A549 (cell line): ENCODE measurements around the gene SAMD10. TPM values are rescaled to one million over a fixed set of nuclear protein-coding genes. Genes with fewer than 3 reads are reported as not detected.

Experiments
- ATAC-seq, 2 experiments: fragments of 200-7000 bp in 1 of 2; fragments of >200 bp in 1 of 2; cut with Nextera tagmentation in 1 of 2; cut with Tn5 transposase in 1 of 2; 3 replicates each; pipeline versions ENCODE4 v1.8.0 to v1.9.1; 2018 to 2020; ENCODE audit warnings: mild to moderate bottlenecking in 1 of 2, moderate library complexity in 1 of 2
- CTCF ChIA-PET: fragments of 300-600 bp; sonication (Branson Sonifier 250); formaldehyde crosslinking; extraction: SDS; loops from one replicate; lab custom pipeline; 2021; ENCODE audit warnings: antibody characterized with exemption, inconsistent platforms; lab: Yijun Ruan, JAX
- POLR2A ChIA-PET: fragments of 350-600 bp; formaldehyde crosslinking; extraction: SDS; loops from one replicate; lab custom pipeline; 2021; ENCODE audit warnings: antibody characterized with exemption, inconsistent platforms; lab: Yijun Ruan, JAX
- DNase-seq, 2 experiments: peaks; one replicate each; pipeline versions ENCODE4 v3.0.0 to v3.0.0-alpha.2; 2011 to 2016; ENCODE audit warnings: low read depth in 1 of 2, low spot score in 1 of 2
- FAIRE-seq: peaks from 2 replicates; lab custom pipeline; 2011; peaks lifted over from hg19 to GRCh38; lab: Jason Lieb, UNC
- H3K27ac ChIP-seq, 2 experiments: fragments of >200 bp; sonication (Bioruptor Twin); formaldehyde crosslinking; 3 replicates each; pipeline ENCODE4 v1.5.1; 2016 to 2017
- H3K4me1 ChIP-seq: fragments of >200 bp; sonication (Bioruptor Twin); formaldehyde crosslinking; 3 replicates; pipeline ENCODE4 v1.6.1; 2016
- H3K4me2 ChIP-seq: fragments of >200 bp; sonication (Bioruptor Twin); formaldehyde crosslinking; 3 replicates; pipeline ENCODE4 v1.6.1; 2016
- H3K4me3 ChIP-seq: fragments of >200 bp; sonication (Bioruptor Twin); formaldehyde crosslinking; 3 replicates; pipeline ENCODE4 v1.5.1; 2016
- H3K9me3 ChIP-seq: fragments of >200 bp; sonication (Bioruptor Twin); formaldehyde crosslinking; 3 replicates; pipeline ENCODE4 v1.6.1; 2016
- CBX8 ChIP-seq: fragments of 200-600 bp; sonication (generic); IDR thresholded peaks from 2 replicates; pipeline ENCODE4 v1.6.1; 2016
- CEBPB ChIP-seq, 2 experiments: fragments of >200 bp in 1 of 2; sonication (Bioruptor Twin) in 1 of 2; formaldehyde crosslinking in 1 of 2; IDR thresholded peaks; 2 replicates each; pipeline ENCODE4 v1.6.1; 2012 to 2016
- CHD2 ChIP-seq: fragments of 150-350 bp; IDR thresholded peaks from 2 replicates; pipeline ENCODE4 v1.6.1; 2014; ENCODE audit warnings: low read length; ENCODE audit not compliant: partially characterized antibody
- CTCF ChIP-seq: fragments of >200 bp; sonication (Bioruptor Twin); formaldehyde crosslinking; IDR thresholded peaks from 3 replicates; pipeline ENCODE4 v1.5.1; 2016
- E2F6 ChIP-seq: IDR thresholded peaks from 2 replicates; pipeline ENCODE4 v1.6.1; 2012; ENCODE audit warnings: low read depth, borderline replicate concordance
- EP300 ChIP-seq, 2 experiments: fragments of >200 bp; sonication (Bioruptor Twin); formaldehyde crosslinking; IDR thresholded peaks; 2 replicates in 1 of 2; 3 replicates in 1 of 2; pipeline ENCODE4 v1.6.1; 2016 to 2017
- ESRRA ChIP-seq: fragments of 150-350 bp; IDR thresholded peaks from 2 replicates; pipeline ENCODE4 v1.6.1; 2014; ENCODE audit warnings: mild to moderate bottlenecking, low read length, borderline replicate concordance
- FOSL2 ChIP-seq, 2 experiments: fragments of 450-650 bp in 1 of 2; fragments of >200 bp in 1 of 2; sonication (Bioruptor Twin) in 1 of 2; formaldehyde crosslinking; IDR thresholded peaks; 2 replicates each; pipeline versions ENCODE4 v1.5.0 to v1.6.1; 2016 to 2020; ENCODE audit warnings: mild to moderate bottlenecking in 1 of 2, moderate library complexity in 1 of 2
- HEYL ChIP-seq: fragments of 250-450 bp; sonication (Bioruptor Pico); IDR thresholded peaks from 2 replicates; pipeline ENCODE4 v1.8.0; 2021; ENCODE audit warnings: mild to moderate bottlenecking, moderate library complexity
- HMGXB4 ChIP-seq: fragments of 250-450 bp; sonication (Bioruptor Pico); IDR thresholded peaks from 2 replicates; pipeline ENCODE4 v1.5.0; 2021; ENCODE audit warnings: mild to moderate bottlenecking, moderate library complexity, borderline replicate concordance
- HOXB13 ChIP-seq: fragments of 250-450 bp; sonication (Bioruptor Pico); IDR thresholded peaks from 2 replicates; pipeline ENCODE4 v1.5.0; 2020; ENCODE audit warnings: low read depth, mild to moderate bottlenecking, moderate library complexity
- HOXB5 ChIP-seq: fragments of 250-450 bp; sonication (Bioruptor Pico); IDR thresholded peaks from 2 replicates; pipeline ENCODE4 v1.5.0; 2020; ENCODE audit warnings: mild to moderate bottlenecking, moderate library complexity
- JUN ChIP-seq, 2 experiments: fragments of >200 bp; sonication (Bioruptor Twin); formaldehyde crosslinking; IDR thresholded peaks; 2 replicates in 1 of 2; 3 replicates in 1 of 2; pipeline ENCODE4 v1.6.1; 2016 to 2017
- KDM1A ChIP-seq: fragments of 200-600 bp; sonication (generic); IDR thresholded peaks from 2 replicates; pipeline ENCODE4 v1.6.1; 2016; ENCODE audit warnings: low read depth, mild to moderate bottlenecking
- MAZ ChIP-seq: fragments of 150-350 bp; IDR thresholded peaks from 2 replicates; pipeline ENCODE4 v1.6.1; 2014; ENCODE audit warnings: antibody characterized with exemption, low read depth, low read length, borderline replicate concordance
- NFE2L2 ChIP-seq: fragments of 150-350 bp; conservative IDR thresholded peaks from 2 replicates; pipeline ENCODE4 v1.6.1; 2014; ENCODE audit warnings: low read length
- PBX3 ChIP-seq: IDR thresholded peaks from 2 replicates; pipeline ENCODE4 v1.6.1; 2012
- PHF8 ChIP-seq: fragments of 200-600 bp; sonication (generic); IDR thresholded peaks from 2 replicates; pipeline ENCODE4 v1.6.1; 2016; ENCODE audit warnings: low read depth, mild to moderate bottlenecking, antibody characterized with exemption, moderate library complexity, borderline replicate concordance
- POLR2A ChIP-seq: IDR thresholded peaks from 2 replicates; pipeline ENCODE4 v1.6.1; 2012; ENCODE audit warnings: mild to moderate bottlenecking, low read length
- SMC3 ChIP-seq: fragments of >200 bp; sonication (Bioruptor Twin); formaldehyde crosslinking; IDR thresholded peaks from 3 replicates; pipeline ENCODE4 v1.6.1; 2018; ENCODE audit warnings: inconsistent platforms
- TFCP2L1 ChIP-seq: fragments of 250-450 bp; sonication (Bioruptor Pico); IDR thresholded peaks from 2 replicates; pipeline ENCODE4 v1.5.0; 2021; ENCODE audit warnings: mild to moderate bottlenecking
- USF2 ChIP-seq: fragments of 450-650 bp; IDR thresholded peaks from 2 replicates; pipeline ENCODE4 v1.6.1; 2014; ENCODE audit warnings: antibody characterized with exemption
- ZNF302 ChIP-seq: fragments of 250-450 bp; sonication (Bioruptor Pico); IDR thresholded peaks from 2 replicates; pipeline ENCODE4 v1.9.0; 2021; ENCODE audit warnings: inconsistent platforms, mild to moderate bottlenecking, moderate library complexity
- WGBS: methylation state at CpG from one replicate; pipeline ENCODE4 v1.1.6; 2017; ENCODE audit errors: missing lambda C conversion rate; 5-methylcytosine and 5-hydroxymethylcytosine counted together
- polyA plus RNA-seq, 4 experiments: library from polyadenylated mRNA; depleted of rRNA in 3 of 4; stranded (reverse); fragments of >200 nt; fragmentation: RNase III in 1 of 4; extraction: RNeasy Plus Mini Kit Qiagen cat#74134 plus additional on column Dnase treatment in 1 of 4; gene quantifications; 2 replicates in 3 of 4; 3 replicates in 1 of 4; pipeline ENCODE4 v1.2.3, GENCODE V29; 2011 to 2017

SAMD10 gene
- polyA plus RNA-seq, 2 of the 4 experiments (the other 2 are of a cell fraction) = not detected

- DNase-seq (no peak), FAIRE-seq (no peak), ATAC-seq (no peak)
- Histone ChIP-seq H3K4me2 (no peak overlapping the region), H3K4me1 (peaks cover 46% of the 10 kb centered on the region), H3K9me3 (no peaks in the 10 kb centered on the region), H3K4me3 (no peak overlapping the region), H3K27ac (no peak overlapping the region)
- CTCF ChIA-PET = interaction anchor here (1.1 to 2.1 kb wide), 5 partner anchors 10 to 414 kb away, joined by 3 to 8 read pairs (median 4); partner anchors contain the start of gene PTK6
- 90% methylated on average over 13 of the region's 15 CpGs for WGBS
- POLR2A ChIA-PET = no interaction called here
- TF ChIP-seq HOXB13 (CRISPR knock-in tag) = no peak
- no peak for TF ChIP-seq EP300 (IDR thresholded peaks at IDR 0.05)
- no peak for TF ChIP-seq MAZ
- no peak for TF ChIP-seq HMGXB4
- TF ChIP-seq CHD2 = no peak
- no peak for TF ChIP-seq CEBPB (IDR thresholded peaks at IDR 0.05)
- TF ChIP-seq PBX3 = no peak
- no peak for TF ChIP-seq CTCF
- TF ChIP-seq ESRRA = no peak
- no peak for TF ChIP-seq USF2
- no peak for TF ChIP-seq PHF8
- TF ChIP-seq HOXB5 = no peak
- TF ChIP-seq KDM1A = no peak
- TF ChIP-seq JUN (IDR thresholded peaks at IDR 0.05) = no peak
- no peak for TF ChIP-seq FOSL2 (IDR thresholded peaks at IDR 0.05)
- no peak for TF ChIP-seq FOSL2 (CRISPR knock-in tag; IDR thresholded peaks at IDR 0.05)
- no peak for TF ChIP-seq HEYL (CRISPR knock-in tag)
- no peak for TF ChIP-seq TFCP2L1 (CRISPR knock-in tag)
- no peak for TF ChIP-seq CBX8
- TF ChIP-seq NFE2L2 = no peak
Measured at GRCh38 chr20:63952210-63952535, 27.3 kb downstream of the SAMD10 start.

GRCh38 chr20:63951398-63952209 lies 27.8 kb downstream of the SAMD10 start:
- POLR2A ChIA-PET = no interaction called here
- CTCF ChIA-PET = interaction anchor here (0.7 to 2.1 kb wide), 8 partner anchors 9 to 414 kb away, joined by 3 to 8 read pairs (median 4); partner anchors contain the start of gene PTK6
- H3K4me2 ChIP-seq = no peak overlapping the region
- FAIRE-seq = no peak
- DNase-seq = no peak
- no peak overlapping the region for H3K27ac ChIP-seq
- no peak for ATAC-seq
- H3K4me1 ChIP-seq = peaks cover 46% of the 10 kb centered on the region
- no peak for TF ChIP-seq POLR2A
- no peak for TF ChIP-seq ZNF302 (CRISPR knock-in tag)
- no peak for TF ChIP-seq E2F6
- no peak for TF ChIP-seq CEBPB (IDR thresholded peaks at IDR 0.05)
- no peak for TF ChIP-seq HOXB13 (CRISPR knock-in tag)
- no peak for TF ChIP-seq USF2
- TF ChIP-seq SMC3 = no peak
- H3K4me3 ChIP-seq = no peak overlapping the region
- no peaks in the 10 kb centered on the region for H3K9me3 ChIP-seq
- 77% methylated on average over 10 of the region's 17 CpGs for WGBS
